Fibroblast of skin of scalp (primary cell): ENCODE data around the gene DSC1.

Experiments used
- DNase-seq: peaks from one replicate; pipeline ENCODE4 v3.0.0-alpha.2; 2013

The DSC1 gene

GRCh38 chr18:31102941-31103340, 59.7 kb downstream of the DSC1 start:
- DNase-seq = no peak

- DNase-seq = no peak
These were observed 60.5 kb downstream of the DSC1 start, which contains the start of gene DSC2 for GRCh38 chr18:31102025-31102684. TSS of gene DSC2 (minus strand) at chr18:31102421. CDS start at chr18:31101971, 450 bp downstream.

- DNase-seq = no peak
These were observed 61.3 kb downstream of the DSC1 start for GRCh38 chr18:31101183-31102024.

- no peak for DNase-seq
These were observed 62.0 kb downstream of the DSC1 start for GRCh38 chr18:31100436-31101182.

- DNase-seq = no peak
These were observed 63.0 kb downstream of the DSC1 start for GRCh38 chr18:31099450-31100230.

- DNase-seq = no peak
These were observed 63.8 kb downstream of the DSC1 start for GRCh38 chr18:31098878-31099277.

GRCh38 chr18:31097666-31098065, 65.0 kb downstream of the DSC1 start:
- no peak for DNase-seq

- no peak for DNase-seq
These were observed 68.8 kb downstream of the DSC1 start for GRCh38 chr18:31093880-31094279.

- DNase-seq = no peak
These were observed 69.4 kb downstream of the DSC1 start for GRCh38 chr18:31093294-31093693.

- no peak for DNase-seq
These were observed 71.3 kb downstream of the DSC1 start for GRCh38 chr18:31091350-31091749.

GRCh38 chr18:31088532-31088931, 74.1 kb downstream of the DSC1 start:
- no peak for DNase-seq

GRCh38 chr18:31079973-31080372, 82.7 kb downstream of the DSC1 start:
- no peak for DNase-seq
